ENCODE measurements around the gene IKZF1.

IKZF1 gene

DNA sequence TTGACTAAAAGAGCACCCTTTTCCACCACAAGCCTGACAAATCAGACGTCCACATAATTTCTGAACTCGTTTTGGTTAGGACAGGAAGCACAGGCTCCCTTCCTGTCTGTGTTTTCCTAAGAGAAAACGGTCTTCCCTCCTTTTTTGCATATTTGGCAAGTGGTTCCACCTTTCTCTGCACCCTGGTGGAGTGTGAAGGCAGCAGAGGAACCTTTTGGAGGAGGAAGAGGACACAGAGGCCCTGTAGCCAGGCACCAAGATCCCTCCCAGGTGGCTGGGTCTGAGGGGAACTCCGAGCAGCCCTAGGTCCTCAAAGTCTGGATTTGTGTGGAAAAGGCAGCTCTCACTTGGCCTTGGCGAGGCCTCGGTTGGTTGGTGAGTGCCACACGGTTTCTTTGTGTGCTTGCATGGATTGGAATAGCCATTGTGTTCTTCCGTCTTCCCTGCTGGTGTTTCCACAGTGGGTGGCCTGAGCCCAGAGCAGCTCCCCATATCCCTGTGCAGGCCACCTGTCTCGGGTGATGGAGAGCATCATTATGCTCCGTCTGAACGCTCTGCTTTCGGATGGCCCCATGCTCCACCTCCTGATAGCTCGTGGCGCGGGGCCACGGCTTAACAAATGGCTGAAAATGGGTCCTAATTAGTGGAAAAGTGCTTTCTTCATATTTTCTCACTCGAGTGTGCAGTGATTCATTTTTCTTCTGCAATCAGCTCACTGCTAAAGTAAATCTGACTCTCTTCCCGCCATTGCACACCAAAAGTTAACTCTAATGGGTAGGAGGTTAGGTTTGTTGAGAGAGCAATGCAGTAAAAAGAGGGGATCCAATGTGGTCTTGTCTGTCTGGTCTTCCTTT, 4.2 kb downstream of the IKZF1 start:
- no peak for DNase-seq
- TF ChIP-seq GATA1 (IDR thresholded peaks at IDR 0.05; ENCODE audit: low read depth, low read length) (no peak), POLR2A (IDR thresholded peaks at IDR 0.05; ENCODE audit: low read length) (no peak)

DNA sequence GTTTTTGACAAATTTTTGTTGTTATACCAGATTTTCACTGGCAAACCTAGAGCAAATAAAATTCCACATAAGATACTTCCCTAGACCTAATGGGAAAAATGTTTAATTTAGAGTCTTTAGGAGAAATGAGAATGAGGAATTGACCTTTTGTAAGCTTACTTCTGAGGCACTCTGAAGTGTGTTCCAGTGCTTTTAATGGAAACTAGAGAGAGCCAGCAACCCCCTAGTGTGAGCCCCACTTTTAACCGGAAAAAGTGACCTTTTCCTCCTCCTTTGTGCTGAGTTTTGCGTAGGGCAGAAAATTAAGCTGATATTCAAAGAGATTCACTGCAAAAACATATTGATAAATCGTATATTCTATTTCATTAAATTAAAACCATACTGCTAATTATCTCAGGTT, 5.2 kb downstream of the IKZF1 start:
- TF ChIP-seq POLR2A (IDR thresholded peaks at IDR 0.05; ENCODE audit: low read length), result no peak
- TF ChIP-seq GATA1 (IDR thresholded peaks at IDR 0.05; ENCODE audit: low read depth, low read length), result no peak
- DNase-seq, result no peak

DNA sequence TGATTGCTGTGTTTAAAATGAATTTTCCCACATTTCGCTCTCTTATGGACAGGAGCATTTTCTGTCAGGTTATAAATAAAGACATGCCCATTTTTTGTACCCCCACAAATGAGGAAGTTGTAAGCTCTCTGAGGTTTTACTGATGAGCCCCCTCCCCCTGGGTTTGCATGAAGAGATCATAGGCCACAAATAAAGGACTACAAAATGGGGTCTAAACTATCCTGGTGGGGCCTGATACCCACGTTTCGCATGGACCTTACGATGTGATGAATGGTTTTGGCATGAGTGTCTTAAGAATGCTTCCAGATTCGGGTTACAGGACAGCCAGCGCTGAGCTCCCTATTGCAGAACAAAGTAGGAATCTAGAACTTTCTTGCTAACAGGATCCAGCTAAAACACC, 5.8 kb downstream of the IKZF1 start:
- no peak for TF ChIP-seq POLR2A (IDR thresholded peaks at IDR 0.05; ENCODE audit: low read length)
- TF ChIP-seq GATA1 (IDR thresholded peaks at IDR 0.05; ENCODE audit: low read depth, low read length), result no peak
- no peak for DNase-seq

DNA sequence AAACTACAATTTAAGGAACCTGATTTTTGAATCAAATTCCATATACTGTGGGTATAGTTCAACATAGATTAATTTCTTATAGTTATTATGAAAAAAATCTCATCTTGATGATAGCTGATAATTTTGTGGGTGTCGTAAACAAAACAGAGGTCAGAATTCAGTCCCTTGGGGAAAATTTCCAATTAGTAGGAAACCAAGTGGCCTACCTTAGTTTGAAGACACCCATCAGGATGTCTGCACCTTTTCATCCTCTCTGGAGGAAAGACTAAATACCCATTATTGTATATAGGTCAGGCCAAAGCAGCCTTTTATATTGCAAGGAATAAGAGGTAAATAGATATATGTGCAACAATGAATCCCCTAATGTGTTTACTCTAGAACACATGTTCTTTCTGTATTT, 6.4 kb downstream of the IKZF1 start:
- TF ChIP-seq POLR2A (IDR thresholded peaks at IDR 0.05; ENCODE audit: low read length), result no peak
- TF ChIP-seq GATA1 (IDR thresholded peaks at IDR 0.05; ENCODE audit: low read depth, low read length), result no peak
- no peak for DNase-seq

DNA sequence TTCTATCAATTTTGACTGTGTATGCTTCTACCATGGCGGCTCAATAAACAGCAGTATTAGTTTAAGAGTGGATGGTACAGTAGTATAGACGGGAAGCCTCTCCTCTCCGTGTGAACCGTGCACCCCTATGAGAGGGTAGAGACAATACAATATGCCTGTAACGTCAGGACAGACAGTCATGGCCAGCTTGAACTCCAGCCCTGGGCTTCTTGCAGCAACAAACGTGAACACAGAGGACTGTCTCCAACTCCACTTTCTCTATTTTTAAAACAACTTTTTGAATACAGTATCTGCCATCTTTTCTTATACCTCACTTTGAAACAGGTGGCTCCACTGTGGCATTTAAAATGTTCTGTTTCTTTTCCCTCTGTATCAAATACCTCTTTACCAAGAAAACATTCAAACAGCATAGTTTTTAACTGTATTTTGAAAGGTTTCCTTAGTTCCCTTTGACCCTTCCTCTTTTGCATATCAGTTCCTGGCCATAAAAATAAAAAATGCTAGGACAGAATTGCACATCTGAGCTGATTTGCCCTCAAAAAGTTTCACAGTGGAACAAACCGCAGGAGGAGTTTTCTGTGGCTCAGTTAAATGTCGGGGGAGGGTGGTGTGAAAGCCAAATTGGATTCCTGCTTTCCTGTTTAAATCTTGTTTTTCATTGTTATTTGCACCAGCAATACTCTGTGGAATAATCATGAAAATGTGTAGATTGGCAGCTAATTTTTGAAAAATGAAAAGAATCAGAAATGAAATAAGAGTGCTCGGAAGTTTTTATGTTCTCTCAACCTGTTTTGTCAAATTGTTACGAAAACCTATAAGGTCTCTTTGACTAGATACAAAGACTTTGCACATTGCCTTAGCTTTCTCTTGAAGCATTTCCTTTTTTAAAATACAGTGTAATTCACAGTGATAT, 8.0 kb downstream of the IKZF1 start:
- TF ChIP-seq GATA1 (IDR thresholded peaks at IDR 0.05; ENCODE audit: low read depth, low read length) (no peak), POLR2A (IDR thresholded peaks at IDR 0.05; ENCODE audit: low read length) (no peak)
- no peak for DNase-seq

DNA sequence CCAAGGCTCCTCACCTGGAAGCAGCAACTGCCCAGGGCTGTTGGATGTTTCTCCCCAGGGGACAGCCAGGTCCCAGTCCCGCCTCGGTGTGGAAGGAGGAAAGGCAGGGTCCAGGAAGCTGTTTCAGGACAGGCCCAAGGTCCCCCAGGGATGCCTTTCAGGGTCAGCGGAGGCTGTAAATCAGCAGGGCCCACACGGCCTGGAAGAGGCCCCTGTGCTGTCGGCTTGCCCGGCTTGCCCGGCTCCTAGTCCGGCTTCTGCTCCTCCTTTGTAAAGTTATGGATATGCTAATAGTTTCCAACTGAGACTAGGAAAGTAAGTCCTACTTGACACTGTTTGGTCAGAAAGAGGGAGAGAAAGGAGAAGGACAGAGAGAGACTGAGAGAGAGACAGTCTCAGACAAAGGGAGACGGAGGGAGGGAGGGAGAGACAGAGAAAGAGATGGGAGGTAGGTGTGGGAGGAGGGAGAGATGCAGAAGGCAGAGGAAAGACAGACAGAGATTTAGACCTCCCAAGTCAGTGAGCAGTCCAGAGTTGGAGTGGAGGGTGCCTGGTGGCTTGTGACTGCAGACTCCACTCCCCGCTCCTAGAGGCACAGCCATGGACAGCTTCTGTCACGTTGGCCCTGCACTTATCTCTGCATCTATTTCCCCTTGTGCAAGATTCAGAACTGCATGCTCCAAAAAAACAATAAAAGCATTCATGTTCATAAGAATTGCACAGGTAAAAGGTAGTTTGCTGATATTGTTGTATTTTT, 10.5 kb downstream of the IKZF1 start:
- TF ChIP-seq POLR2A (IDR thresholded peaks at IDR 0.05; ENCODE audit: low read length), result no peak
- no peak for TF ChIP-seq GATA1 (IDR thresholded peaks at IDR 0.05; ENCODE audit: low read depth, low read length)
- DNase-seq, result peak; percentile 46 to 49

DNA sequence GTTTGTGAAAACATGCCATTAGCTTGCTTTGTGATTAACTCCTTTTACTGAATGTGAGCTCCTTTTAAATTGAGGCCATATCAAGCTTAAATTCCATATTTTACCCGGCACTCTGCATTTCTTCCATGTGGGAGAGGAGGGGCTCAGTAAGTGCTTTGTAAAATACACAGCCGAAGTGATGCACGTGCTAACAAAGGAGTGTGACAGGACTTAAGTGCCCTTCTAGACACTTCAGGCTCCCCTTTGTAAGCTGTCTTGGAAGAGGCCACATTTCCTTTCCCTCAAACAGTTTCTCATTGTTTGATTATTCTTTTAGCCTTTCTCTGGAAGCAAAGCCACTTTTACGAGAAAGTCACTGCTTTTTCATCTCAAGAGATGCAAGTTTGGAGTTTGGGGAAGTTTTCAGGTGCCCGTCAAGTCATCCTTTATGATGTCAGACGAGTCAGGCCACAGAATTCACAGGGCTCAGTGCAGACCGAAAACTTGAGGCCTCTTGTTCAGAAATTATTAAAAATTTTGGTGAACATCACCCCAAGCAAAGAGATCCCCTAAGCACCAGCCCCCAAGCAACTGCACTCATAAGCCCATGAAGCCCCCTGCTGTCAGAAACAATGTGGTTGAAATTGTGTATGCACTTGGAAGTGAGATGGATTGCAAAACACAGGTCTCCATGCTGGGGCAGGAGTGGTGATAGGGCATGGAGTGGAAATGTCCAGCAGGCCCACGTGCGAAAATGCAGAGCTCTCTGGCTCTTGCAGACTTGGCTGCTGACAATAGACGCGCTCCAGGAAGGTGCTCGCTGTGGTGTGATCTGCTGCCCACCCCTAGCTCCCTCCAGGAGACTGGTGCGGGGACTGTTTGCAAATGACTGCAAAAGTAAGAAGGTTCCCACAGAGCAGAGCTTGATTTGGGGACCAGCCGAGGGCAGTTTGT, 11.5 kb downstream of the IKZF1 start:
- DNase-seq, result no peak
- no peak for TF ChIP-seq GATA1 (IDR thresholded peaks at IDR 0.05; ENCODE audit: low read depth, low read length)
- no peak for TF ChIP-seq POLR2A (IDR thresholded peaks at IDR 0.05; ENCODE audit: low read length)

DNA sequence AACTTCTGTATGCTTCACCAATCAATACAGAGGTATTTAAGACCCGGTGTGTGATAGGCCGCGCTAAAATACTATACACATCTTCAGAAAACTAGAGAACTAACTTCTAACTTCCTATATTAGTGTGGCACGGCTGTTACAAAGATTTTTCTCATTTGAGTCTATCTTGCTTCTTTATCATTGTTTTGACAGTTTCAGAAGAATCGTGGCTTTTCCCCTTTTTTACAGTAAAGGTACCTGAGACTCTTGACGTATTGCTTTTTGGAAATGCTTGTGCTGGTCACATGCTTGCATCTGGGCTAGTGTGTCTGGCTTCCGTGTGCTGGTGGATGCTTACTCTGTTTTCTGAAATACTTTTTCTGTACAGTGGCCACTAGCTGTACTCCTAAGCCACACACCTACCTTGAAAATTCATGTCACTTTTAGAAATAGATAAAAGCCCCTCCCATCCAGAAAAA, 12.7 kb downstream of the IKZF1 start:
- no peak for TF ChIP-seq POLR2A (IDR thresholded peaks at IDR 0.05; ENCODE audit: low read length)
- no peak for TF ChIP-seq GATA1 (IDR thresholded peaks at IDR 0.05; ENCODE audit: low read depth, low read length)
- DNase-seq, result peak; percentile 36 to 55

DNA sequence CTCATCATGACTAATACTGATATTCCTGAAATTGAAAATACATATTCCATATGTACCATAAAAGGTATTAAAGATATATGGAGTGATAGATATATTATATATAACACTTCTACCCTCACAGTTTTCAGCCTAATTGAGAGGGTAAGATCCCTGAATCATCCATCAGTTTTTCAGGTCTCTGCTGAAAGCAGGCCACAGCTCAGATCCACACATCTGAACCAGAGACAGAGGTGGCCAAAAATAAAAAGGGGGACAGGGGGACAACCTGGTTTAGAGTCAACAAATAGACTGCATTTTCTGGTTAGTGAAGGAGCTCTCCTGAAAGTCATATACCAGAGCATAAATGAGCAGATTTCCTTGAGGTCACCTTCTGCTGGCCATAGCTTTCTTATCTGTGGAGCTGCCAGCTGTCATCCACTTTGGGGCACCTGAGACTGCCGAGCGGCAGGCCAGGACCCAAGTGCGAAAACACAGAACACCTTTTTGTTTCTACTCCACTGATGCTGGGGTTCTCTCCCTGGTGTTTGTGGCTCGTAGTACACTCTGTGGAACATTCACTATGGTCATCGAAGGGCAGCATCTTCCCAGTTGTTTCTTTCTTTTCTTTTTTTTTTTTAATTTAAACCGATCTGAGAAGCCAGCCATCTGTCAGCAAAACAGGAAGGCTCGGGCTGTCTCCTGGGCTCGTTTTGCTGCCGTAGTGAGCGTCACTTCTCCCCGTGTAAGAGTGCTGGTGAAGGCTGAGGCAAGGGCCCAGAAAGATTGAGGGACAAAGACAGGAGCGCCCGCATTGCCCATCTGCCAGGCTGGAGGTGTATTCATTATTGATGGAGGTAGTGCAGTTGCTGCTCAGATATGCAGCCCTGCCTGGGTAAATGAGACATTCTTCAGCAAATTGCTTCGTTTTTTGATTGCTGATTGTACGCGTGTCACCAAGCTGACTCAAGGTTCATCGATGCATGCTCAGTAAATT, 13.5 kb downstream of the IKZF1 start:
- no peak for TF ChIP-seq GATA1 (IDR thresholded peaks at IDR 0.05; ENCODE audit: low read depth, low read length)
- no peak for TF ChIP-seq POLR2A (IDR thresholded peaks at IDR 0.05; ENCODE audit: low read length)

DNA sequence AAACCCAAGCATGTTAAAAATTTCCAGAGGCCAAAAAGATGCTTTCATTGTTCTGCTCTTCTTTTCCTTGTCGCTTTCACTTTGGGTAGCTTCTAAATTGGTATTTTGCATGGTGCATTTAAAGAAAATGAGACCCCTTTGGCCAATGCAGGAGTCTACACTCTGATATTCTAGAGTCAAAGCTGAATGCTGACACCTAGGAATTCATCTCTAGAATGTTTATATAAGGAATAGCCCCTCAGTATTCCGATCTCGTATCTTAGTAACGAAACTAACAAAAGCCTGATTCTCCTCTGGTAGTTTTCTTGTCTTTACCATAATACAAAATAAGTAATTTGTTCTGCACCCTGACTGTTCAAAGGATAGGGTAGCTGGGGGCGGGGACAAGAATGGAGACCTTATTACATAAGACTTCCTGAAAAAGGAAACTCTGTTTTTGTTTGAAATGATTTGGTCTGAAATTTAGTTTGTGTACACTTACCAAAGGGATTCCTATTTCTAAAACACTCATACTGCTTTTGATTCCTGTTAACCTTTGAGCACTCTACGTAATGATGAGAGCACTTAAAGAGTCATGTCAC, 17.1 kb downstream of the IKZF1 start:
- TF ChIP-seq GATA1 (IDR thresholded peaks at IDR 0.05; ENCODE audit: low read depth, low read length) (no peak), POLR2A (IDR thresholded peaks at IDR 0.05; ENCODE audit: low read length) (no peak)
- no peak for DNase-seq

More for the DNA sequence above, 13.5 kb downstream of the IKZF1 start:
- DNase-seq, result no peak

DNA sequence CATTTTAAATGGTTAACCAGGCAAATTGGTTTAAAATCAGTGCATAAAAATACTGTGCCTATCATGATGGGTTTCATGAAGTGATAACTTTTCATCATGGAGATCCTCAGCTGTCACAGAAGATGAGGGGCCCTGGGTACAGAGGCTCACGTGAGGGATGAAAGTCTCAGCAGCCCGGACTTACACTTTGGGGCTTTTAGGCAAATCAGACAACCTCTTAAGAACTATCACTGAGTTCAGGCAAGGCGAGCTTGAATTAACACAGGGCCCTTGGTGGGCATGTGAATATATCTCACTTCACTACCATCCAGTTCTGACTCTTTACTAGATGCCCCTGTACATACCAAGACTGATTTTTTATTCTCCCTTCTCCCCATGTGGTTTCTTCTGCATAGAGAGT, 19.6 kb downstream of the IKZF1 start:
- TF ChIP-seq GATA1 (IDR thresholded peaks at IDR 0.05; ENCODE audit: low read depth, low read length) (no peak), POLR2A (IDR thresholded peaks at IDR 0.05; ENCODE audit: low read length) (no peak)
- DNase-seq, result no peak

All from erythroblast (primary cell).